ENCODE data around the gene ARHGAP19. TPM values are rescaled to one million over a fixed set of nuclear protein-coding genes. Genes with fewer than 3 reads are reported as not detected.

Gene ARHGAP19
- total RNA-seq, 4 donors from 2014 or later: 4.5 to 19.4 (median 5.3) TPM

DNA sequence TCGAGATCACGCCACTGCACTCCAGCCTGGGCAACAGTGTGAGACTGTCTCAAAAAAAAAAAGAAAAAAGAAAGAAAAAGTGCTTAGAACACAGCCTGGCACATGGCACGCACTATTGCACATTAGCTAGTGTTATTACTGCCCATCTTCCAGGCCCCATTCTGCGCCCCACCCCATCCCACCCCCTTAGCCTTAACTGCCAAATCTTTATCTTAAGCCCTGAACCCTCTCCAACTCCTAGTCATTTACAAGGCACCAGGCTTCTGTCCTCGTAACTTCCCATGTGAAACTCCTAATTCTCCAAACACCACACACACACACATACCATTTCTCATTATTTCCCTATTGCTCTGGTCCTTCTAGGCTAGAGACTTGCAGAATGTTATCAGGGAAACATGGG, 37.3 kb upstream of the ARHGAP19 start:
- DNase-seq (ENCODE audit: low spot score) (no peak), ATAC-seq (ENCODE audit: low FRiP score) (no peak)
- TF ChIP-seq, protein P1, sequence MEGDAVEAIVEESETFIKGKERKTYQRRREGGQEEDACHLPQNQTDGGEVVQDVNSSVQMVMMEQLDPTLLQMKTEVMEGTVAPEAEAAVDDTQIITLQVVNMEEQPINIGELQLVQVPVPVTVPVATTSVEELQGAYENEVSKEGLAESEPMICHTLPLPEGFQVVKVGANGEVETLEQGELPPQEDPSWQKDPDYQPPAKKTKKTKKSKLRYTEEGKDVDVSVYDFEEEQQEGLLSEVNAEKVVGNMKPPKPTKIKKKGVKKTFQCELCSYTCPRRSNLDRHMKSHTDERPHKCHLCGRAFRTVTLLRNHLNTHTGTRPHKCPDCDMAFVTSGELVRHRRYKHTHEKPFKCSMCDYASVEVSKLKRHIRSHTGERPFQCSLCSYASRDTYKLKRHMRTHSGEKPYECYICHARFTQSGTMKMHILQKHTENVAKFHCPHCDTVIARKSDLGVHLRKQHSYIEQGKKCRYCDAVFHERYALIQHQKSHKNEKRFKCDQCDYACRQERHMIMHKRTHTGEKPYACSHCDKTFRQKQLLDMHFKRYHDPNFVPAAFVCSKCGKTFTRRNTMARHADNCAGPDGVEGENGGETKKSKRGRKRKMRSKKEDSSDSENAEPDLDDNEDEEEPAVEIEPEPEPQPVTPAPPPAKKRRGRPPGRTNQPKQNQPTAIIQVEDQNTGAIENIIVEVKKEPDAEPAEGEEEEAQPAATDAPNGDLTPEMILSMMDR (IDR thresholded peaks at IDR 0.05): no peak

DNA sequence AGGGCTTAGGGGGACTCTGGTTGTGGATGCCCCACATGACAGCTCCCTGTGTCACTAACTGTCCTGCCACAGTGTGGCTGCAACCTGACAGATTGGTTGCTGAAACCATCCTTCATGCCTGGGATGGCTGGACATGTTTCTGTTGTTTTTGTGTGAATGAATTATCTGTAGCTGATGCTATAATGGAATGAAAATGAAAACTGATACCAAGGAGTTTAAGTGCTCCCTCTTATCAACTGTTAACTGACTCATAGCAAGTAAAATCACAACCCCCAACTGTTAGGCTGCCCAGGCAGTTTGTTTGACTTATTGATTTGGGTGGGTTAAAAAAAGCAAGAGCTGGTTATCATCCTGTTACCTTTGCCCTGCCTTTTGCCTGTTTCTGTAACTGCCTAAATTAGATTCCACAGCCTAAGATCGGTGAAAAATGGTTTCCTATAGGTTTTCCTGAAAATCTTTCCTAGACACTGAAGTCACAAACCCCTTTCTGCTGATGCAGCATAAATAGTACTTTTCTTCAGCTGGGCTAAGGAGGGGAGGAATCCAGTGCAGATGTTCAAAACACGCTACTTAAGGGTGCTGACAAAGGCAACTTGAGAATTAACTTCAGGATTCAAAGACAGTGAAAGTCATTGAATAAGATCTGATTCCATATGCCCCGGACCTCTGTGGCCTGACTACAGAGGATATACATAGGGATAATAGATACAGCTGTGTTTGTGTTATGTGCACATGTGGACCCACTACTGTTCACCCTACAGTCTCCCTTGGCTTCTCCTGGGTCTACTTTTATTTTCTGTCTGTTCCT, 36.4 kb upstream of the ARHGAP19 start:
- DNase-seq (ENCODE audit: low spot score) (no peak), ATAC-seq (ENCODE audit: low FRiP score) (no peak)
- TF ChIP-seq, protein P1 (IDR thresholded peaks at IDR 0.05): no peak

DNA sequence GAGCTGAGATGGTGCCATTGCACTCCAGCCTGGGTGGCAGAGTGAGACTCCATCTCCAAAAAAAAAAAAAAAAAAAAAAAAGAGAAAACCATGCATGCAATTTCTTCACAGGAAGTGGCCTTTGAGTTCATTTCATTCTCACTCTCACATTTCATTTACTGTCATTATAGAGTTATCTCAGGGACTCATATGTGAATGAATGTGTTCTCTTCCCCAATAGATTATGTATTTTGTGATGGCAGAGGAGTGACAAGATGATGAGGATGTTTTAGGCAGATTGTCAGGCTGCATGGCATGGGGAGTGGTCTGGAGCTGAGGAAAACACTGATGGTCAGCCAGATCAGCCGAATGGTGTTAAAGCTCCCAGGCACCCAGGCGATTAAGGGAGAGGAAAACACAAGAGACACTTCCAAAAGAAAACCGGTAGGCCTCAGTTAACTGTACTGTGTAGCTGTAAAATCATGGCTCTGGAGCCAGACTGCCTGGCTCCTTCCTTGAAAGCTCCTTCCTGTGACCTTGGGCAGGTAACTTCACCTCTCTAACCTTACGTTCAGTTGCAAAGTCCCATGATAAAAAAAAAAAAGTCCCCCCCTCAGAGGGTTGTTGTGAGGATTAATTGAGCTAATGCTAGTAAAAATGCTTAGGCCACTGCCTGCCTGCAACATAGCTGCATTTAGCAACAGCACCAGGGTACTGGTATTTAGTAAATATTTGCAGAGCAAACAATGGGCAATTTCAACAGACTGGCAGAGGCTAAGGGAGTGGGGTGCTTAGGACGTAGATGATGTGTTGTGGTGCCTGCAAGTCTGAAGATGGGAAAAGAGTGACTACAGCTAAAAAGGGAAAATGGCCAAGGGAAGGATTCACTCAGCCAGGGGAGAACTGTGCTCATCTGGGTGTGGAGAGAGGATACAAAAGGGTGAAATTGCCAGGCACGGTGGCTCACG, 35.2 kb upstream of the ARHGAP19 start:
- TF ChIP-seq, protein P1 (IDR thresholded peaks at IDR 0.05): no peak
- no peak for DNase-seq (ENCODE audit: low spot score)
- ATAC-seq (ENCODE audit: low FRiP score): no peak

DNA sequence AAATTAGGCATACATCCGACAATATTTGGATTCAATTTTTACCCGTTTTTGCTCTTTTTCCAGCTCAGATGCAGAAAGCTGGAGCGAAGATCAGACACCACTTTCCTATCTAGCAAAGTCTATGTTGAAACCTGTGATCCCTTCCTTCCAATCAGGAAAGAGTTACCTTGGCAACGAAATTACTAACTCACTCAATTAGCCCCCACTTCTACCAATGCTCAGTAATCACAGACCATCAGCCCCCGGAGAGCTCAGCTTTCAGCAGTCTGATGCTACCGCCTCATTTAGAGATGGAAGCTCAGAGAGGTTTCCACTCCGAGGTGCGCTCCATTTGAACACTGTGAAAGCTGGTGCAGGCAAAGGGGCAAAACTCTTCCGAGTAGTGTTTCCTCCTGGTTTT, 33.3 kb upstream of the ARHGAP19 start:
- TF ChIP-seq, protein P1 (IDR thresholded peaks at IDR 0.05): no peak
- ATAC-seq (ENCODE audit: low FRiP score): no peak
- DNase-seq (ENCODE audit: low spot score): no peak

DNA sequence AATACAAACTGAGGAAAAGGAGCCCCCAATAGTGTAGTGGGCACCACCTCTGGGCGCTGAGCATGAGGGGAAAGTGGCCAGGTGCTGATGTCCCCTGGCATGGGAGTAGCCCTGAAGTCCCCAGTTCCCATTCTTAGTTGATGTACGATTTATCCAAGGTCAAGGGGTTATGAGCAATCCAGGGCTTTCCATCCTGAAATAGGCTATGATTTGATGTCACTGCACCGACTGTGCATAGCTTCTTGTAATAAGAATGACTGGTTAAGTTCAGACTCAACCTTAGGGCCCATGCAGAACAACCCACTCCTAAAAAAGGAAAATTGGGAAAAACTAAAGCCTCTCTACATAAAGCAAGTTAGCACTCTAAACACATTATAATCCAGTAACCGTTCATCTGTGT, 31.1 kb upstream of the ARHGAP19 start:
- DNase-seq (ENCODE audit: low spot score) (no peak), ATAC-seq (ENCODE audit: low FRiP score) (no peak)
- TF ChIP-seq, protein P1 (IDR thresholded peaks at IDR 0.05): no peak

DNA sequence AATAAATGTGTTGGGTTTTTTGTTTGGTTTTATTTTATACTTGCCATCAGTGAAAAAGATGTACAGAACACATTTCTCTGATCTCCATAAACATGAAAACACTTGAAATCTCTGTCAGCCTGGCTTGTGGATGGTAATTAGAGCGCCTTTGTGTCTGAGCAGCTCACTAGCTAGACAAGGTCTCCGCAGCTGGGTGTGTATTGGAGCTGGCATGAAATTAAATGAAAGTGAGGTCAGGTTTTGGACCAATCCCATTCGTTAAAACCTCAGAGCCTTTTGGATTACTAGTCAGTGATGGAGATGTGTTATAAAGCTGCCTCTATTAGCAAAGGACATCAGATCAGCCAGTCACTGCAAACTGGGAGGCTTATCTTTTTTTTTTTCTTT, 29.4 kb upstream of the ARHGAP19 start:
- DNase-seq (ENCODE audit: low spot score) (no peak), ATAC-seq (ENCODE audit: low FRiP score) (no peak)
- TF ChIP-seq, protein P1 (IDR thresholded peaks at IDR 0.05): no peak

Data from omental fat pad (tissue), 4 donors.